Jurkat, Clone E6-1 (cell line): Measurements from ENCODE around the gene CLCN6.

Experiments used
- DNase-seq: peaks from one replicate; pipeline ENCODE4 v3.0.0-alpha.2; 2011; ENCODE audit warnings: low read depth, low spot score
- H3K4me3 ChIP-seq: 2 replicates; pipeline ENCODE4 v1.5.1; 2011; ENCODE audit warnings: mild to moderate bottlenecking, low read length, control low read depth, moderate library complexity

The CLCN6 gene

DNA sequence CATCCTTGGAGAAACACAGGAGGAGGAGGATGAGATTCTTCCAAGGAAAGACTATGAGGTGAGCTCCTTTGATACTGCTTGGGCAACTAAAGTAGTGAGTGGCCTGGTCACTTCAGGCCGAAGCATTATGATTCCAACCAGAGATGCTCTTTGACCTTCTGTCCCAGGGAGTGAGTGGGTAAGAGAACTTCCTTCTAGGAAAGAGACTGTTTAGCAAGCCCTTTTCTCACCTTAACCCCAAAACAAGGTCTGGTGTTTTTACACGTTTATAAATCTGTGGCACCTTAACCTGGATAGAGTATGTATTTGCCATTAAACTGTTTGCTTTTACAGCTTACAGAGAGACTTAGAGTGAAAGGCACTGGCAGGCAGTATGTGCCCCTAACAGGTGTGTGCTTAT is 1.1 kb downstream of the CLCN6 start:
- peak overlapping the region; percentile 92 for H3K4me3 ChIP-seq
- DNase-seq = no peak

- no peak for DNase-seq
Measured at GRCh38 chr1:11813021-11813420, 7.0 kb downstream of the CLCN6 start.

DNA sequence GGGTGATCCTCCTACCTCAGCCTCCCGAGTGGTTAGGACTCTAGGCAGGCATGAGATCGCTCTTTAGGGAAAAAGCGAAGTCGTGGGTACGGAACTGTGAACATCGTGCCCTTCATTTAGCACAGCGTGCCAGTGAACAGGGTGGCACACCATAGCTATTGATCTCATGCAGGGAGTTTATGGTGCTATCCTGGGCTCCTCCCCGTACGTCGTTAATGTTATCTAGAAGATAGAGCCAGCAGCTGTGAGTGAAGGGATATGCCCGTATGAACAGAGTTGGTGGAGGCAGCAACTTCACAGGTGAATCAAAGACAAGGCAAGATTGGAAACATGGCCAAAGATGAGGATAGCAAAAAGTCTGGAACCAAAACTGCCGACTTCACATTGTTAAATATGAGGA is 11.2 kb downstream of the CLCN6 start:
- no peak for DNase-seq
- H3K4me3 ChIP-seq = no peak overlapping the region

More at GRCh38 chr1:11813021-11813420, 7.0 kb downstream of the CLCN6 start:
- H3K4me3 ChIP-seq = no peak overlapping the region

DNA sequence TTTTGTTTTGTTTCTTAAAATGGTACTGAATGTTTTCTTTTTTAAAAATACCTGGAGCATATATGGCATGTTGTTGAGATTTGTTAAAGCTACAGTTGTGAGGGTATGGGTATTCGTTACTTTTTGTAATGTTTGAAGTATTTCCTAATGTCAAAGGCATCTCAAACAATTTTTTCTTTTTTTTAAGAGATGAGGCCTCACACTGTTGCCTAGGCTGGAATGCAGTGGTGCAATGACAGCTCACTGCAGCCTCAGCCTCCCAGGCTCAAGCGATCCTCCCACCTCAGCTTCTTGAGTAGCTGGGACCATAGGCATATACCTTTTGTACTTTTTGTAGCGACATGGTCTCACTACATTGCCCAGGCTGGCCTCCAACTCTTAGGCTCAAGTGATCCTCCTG is 16.1 kb downstream of the CLCN6 start:
- H3K4me3 ChIP-seq = no peak overlapping the region
- no peak for DNase-seq

GRCh38 chr1:11823366-11824137 is 17.6 kb downstream of the CLCN6 start:
- DNase-seq = no peak
- no peak overlapping the region for H3K4me3 ChIP-seq

DNA sequence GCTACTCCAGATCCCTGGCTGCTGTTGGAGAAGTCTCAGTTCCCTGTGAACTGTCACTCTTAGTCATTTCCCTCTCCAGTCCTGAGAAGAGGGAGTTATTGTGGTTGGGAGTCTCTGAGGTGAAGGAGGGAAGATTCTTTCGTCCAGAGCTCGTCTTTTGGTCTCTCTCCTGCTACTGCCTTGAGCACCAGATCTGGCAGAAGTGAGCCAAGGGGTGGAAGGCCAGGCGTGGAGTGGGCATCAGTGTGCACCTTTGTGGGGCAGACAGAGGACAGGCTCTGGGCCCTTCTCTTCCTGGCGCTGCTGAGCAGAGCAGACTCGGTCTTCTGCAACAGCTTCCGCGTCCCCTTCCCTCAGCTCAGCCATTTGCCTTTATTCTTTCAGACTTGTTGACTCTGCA is 19.1 kb downstream of the CLCN6 start:
- DNase-seq = no peak
- no peak overlapping the region for H3K4me3 ChIP-seq

- DNase-seq = no peak
- no peak overlapping the region for H3K4me3 ChIP-seq
Measured at GRCh38 chr1:11826946-11827345, 21.0 kb downstream of the CLCN6 start.

DNA sequence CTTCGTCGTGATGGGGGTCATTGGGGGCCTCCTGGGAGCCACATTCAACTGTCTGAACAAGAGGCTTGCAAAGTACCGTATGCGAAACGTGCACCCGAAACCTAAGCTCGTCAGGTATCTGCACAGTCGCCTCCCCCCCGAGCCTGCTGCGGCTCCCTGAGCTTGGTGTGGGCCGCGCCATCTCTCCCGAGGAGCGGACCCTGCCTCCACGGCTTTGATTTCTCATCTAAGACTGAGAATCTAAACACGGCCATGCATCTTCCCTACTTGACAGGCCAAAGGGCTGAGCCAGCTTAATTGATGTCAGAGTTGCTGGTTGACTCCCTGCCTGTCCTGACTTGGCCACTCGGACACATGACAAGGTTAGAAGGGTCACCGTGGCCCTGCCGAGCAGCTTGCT is 22.5 kb downstream of the CLCN6 start:
- H3K4me3 ChIP-seq = no peak overlapping the region
- no peak for DNase-seq

- no peak for DNase-seq
- H3K4me3 ChIP-seq = no peak overlapping the region
Measured at GRCh38 chr1:11831945-11832725, 26.1 kb downstream of the CLCN6 start.

DNA sequence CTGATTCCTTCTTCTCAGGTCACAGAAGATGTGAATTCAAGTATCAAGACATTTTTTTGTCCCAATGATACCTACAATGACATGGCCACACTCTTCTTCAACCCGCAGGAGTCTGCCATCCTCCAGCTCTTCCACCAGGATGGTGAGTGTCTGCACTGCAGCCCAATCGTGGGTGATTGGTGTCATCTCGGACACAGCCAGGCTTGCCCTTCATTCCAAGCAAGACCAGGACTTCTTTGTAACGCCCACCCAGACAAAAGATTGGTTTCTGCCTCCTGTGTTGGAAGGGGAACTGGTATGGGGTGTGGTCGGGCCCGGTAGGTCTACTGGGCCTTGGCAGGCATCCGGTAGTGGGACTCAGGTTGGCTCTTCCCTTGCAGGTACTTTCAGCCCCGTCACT is 27.5 kb downstream of the CLCN6 start:
- no peak for DNase-seq
- no peak overlapping the region for H3K4me3 ChIP-seq

- DNase-seq = no peak
- H3K4me3 ChIP-seq = no peak overlapping the region
Measured at GRCh38 chr1:11833900-11834299, 27.9 kb downstream of the CLCN6 start.

- DNase-seq = no peak
- no peak overlapping the region for H3K4me3 ChIP-seq
Measured at GRCh38 chr1:11835441-11836225, 29.6 kb downstream of the CLCN6 start.

DNA sequence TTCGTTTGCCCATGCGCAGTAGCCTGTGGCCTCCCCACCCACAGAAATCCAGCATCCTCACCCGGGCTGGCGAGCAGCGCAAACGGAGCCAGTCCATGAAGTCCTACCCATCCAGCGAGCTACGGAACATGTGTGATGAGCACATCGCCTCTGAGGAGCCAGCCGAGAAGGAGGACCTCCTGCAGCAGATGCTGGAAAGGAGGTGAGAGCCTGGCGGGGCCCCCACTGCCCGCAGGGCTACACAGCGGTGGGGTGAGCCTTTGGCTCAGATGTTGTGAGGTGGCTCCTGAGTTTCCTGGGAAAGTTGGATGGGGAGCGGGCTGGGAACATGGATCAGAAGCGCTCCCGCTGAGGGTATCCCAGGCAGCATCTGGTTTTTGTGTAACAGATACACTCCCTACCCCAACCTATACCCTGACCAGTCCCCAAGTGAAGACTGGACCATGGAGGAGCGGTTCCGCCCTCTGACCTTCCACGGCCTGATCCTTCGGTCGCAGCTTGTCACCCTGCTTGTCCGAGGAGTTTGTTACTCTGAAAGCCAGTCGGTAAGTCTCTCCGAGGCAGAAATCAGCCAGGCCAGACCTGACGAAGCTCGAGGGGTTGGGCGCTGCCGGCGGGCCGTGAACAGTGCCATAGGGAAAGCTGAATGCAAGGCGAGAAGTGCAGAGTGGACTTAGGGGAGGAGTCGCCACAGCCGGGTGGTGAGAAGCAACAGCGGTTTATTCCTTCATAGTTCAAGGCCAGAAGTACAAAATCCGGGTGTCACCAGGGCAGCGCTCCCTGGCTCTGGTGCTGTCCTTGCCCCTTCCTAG is 31.2 kb downstream of the CLCN6 start:
- no peak for DNase-seq
- no peak overlapping the region for H3K4me3 ChIP-seq

GRCh38 chr1:11837767-11838348 is 31.9 kb downstream of the CLCN6 start:
- DNase-seq = no peak
- no peak overlapping the region for H3K4me3 ChIP-seq

DNA sequence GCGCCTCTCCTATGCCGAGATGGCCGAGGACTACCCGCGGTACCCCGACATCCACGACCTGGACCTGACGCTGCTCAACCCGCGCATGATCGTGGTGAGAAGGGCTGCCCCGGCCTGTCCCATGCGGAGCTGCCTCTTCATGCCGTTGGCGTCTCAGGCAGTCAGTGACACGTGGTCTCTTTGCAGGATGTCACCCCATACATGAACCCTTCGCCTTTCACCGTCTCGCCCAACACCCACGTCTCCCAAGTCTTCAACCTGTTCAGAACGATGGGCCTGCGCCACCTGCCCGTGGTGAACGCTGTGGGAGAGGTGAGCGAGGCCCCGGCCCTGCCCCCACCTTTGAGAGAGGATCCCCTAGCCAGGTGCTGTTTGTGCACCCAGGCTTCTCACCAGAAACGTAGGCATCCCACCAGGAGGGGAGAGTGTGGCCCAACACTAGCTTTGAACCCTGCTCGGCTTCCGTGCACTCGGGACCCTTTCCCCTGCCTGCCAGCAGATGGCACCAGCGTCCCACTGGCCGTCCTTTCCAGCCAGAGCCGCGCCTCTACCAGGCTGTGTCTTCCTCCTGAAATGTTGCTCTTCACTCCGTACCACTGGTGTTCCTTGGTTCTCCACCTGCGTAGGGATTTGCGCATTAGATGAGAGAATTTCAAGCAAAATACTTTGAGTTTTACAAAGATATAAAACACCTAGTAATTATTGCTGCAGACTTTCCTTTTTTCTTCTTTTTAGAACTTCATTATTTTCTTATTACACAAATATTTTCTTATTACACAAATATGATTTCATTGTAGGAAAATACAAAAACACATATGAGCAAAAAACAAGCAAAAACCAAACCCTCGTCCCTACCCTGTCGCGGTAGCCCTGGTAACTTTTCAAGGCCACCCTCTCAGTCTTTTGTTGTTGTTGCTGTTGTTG is 32.6 kb downstream of the CLCN6 start:
- no peak overlapping the region for H3K4me3 ChIP-seq
- DNase-seq = peak; percentile 48

DNA sequence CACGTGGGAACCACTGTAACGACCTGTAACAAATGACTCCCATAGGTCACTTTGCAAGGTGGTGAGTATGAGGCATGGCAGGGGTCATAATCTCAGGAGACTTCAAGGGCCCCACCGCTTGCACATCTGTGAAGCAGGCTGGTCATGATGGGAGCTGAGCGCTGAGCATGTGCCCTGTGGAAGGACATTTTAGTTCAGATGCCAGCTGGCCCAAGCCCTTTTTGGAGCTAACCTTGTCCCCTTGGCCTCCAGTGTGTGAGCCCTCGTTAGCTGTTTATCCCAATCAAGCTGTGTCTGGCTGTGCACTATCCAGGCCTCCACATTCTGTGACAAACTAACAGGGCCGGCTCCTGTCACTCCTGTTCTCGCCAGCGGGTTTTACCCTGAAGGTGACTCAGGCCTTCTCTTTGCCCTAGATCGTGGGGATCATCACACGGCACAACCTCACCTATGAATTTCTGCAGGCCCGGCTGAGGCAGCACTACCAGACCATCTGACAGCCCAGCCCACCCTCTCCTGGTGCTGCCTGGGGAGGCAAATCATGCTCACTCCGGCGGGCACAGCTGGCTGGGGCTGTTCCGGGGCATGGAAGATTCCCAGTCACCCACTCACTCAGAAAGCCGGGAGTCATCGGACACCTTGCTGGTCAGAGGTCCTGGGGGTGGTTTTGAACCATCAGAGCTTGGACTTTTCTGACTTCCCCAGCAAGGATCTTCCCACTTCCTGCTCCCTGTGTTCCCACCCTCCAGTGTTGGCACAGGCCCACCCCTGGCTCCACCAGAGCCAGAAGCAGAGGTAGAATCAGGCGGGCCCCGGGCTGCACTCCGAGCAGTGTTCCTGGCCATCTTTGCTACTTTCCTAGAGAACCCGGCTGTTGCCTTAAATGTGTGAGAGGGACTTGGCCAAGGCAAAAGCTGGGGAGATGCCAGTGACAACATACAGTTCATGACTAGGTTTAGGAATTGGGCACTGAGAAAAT is 34.0 kb downstream of the CLCN6 start:
- no peak overlapping the region for H3K4me3 ChIP-seq

More for the DNA sequence above, 34.0 kb downstream of the CLCN6 start:
- no peak for DNase-seq
